22Rv1 (cell line): ENCODE measurements around the gene C11orf98.

ENCODE experiments used
- ZFX ChIP-seq: fragments of 450-650 bp; IDR thresholded peaks from 2 replicates; pipeline ENCODE4 v1.6.1; 2017; ENCODE audit warnings: antibody characterized with exemption, borderline replicate concordance
- TF ChIP-seq, protein P1 (sequence below): fragments of 450-650 bp; IDR thresholded peaks from 2 replicates; pipeline ENCODE4 v1.5.1; 2017; ENCODE audit warnings: mild to moderate bottlenecking

DNA sequence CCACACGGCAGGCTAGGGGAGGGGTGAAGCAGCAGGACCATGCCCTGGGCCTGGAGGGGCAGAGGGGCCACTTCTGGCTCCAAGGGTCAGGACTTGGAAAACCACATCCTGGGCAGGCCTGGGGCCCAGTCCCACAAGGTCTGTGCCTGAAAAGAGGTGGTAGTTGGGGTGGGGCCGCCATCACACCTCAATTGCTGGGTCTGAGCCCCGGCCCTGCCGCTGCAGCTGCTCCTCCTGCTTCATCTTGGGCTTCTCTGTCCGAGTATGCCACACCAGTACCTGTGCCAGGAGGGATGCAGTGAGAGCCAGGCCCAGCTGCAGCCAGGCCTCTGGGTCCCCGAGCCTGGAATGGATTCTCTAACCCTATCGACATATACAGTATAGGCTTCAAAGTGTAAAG, 49.5 kb downstream of the C11orf98 start:
- TF ChIP-seq, protein P1, sequence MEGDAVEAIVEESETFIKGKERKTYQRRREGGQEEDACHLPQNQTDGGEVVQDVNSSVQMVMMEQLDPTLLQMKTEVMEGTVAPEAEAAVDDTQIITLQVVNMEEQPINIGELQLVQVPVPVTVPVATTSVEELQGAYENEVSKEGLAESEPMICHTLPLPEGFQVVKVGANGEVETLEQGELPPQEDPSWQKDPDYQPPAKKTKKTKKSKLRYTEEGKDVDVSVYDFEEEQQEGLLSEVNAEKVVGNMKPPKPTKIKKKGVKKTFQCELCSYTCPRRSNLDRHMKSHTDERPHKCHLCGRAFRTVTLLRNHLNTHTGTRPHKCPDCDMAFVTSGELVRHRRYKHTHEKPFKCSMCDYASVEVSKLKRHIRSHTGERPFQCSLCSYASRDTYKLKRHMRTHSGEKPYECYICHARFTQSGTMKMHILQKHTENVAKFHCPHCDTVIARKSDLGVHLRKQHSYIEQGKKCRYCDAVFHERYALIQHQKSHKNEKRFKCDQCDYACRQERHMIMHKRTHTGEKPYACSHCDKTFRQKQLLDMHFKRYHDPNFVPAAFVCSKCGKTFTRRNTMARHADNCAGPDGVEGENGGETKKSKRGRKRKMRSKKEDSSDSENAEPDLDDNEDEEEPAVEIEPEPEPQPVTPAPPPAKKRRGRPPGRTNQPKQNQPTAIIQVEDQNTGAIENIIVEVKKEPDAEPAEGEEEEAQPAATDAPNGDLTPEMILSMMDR: no peak
- TF ChIP-seq ZFX: no peak
